Pons (tissue), 1 donor: Measurements from ENCODE around the gene ROCK2.
"Not testable (repeated sequence)": the region's sequence is repeated elsewhere in the genome, so short reads cannot be mapped to it uniquely, and the experiment has no call there.

Experiments
- DNase-seq: peaks from one replicate; pipeline ENCODE4 v3.0.0-alpha.2; 2016; ENCODE audit warnings: low spot score

ROCK2 gene

GRCh38 chr2:11340717-11341116 is 3.7 kb downstream of the ROCK2 start:
- no peak for DNase-seq

- DNase-seq, result no peak
Measured at GRCh38 chr2:11339508-11340083, 4.8 kb downstream of the ROCK2 start.

- DNase-seq, result no peak
Measured at GRCh38 chr2:11338580-11338979, 5.9 kb downstream of the ROCK2 start.

GRCh38 chr2:11337909-11338308 is 6.5 kb downstream of the ROCK2 start:
- no peak for DNase-seq

- no peak for DNase-seq
Measured at GRCh38 chr2:11336189-11336588, 8.2 kb downstream of the ROCK2 start.

GRCh38 chr2:11333427-11334183 is 10.8 kb downstream of the ROCK2 start:
- no peak for DNase-seq

GRCh38 chr2:11332596-11332995 is 11.8 kb downstream of the ROCK2 start:
- DNase-seq, result no peak

GRCh38 chr2:11330457-11331142 is 13.8 kb downstream of the ROCK2 start:
- no peak for DNase-seq

GRCh38 chr2:11329776-11330175 is 14.7 kb downstream of the ROCK2 start:
- DNase-seq, result no peak

GRCh38 chr2:11328522-11328921 is 15.9 kb downstream of the ROCK2 start:
- not testable (repeated sequence) for DNase-seq

GRCh38 chr2:11327871-11328270 is 16.6 kb downstream of the ROCK2 start:
- no peak for DNase-seq

- DNase-seq, result no peak
Measured at GRCh38 chr2:11326677-11327211, 17.7 kb downstream of the ROCK2 start.

GRCh38 chr2:11325961-11326676 is 18.3 kb downstream of the ROCK2 start:
- DNase-seq, result peak; percentile 17

GRCh38 chr2:11321847-11322246 is 22.6 kb downstream of the ROCK2 start:
- no peak for DNase-seq

GRCh38 chr2:11320698-11321492 is 23.5 kb downstream of the ROCK2 start:
- no peak for DNase-seq

- no peak for DNase-seq
Measured at GRCh38 chr2:11319939-11320338, 24.5 kb downstream of the ROCK2 start.

- DNase-seq, result no peak
Measured at GRCh38 chr2:11315074-11315705, 29.2 kb downstream of the ROCK2 start.

GRCh38 chr2:11314487-11314886 is 29.9 kb downstream of the ROCK2 start:
- no peak for DNase-seq

GRCh38 chr2:11312770-11313471 is 31.5 kb downstream of the ROCK2 start:
- DNase-seq, result no peak

GRCh38 chr2:11311543-11311942 is 32.9 kb downstream of the ROCK2 start:
- no peak for DNase-seq
